ENCODE data around the gene AXIN2. TPM values are rescaled to one million over a fixed set of nuclear protein-coding genes. Genes with fewer than 3 reads are reported as not detected.

The AXIN2 gene
- total RNA-seq, 1 donor: 8.0 TPM

GRCh38 chr17:65592125-65592965 lies 30.9 kb upstream of the AXIN2 start:
- no peak for DNase-seq (ENCODE audit: low read depth)
- H3K4me3 ChIP-seq (ENCODE audit: low read depth, low read length): no peak overlapping the region
- no peak for TF ChIP-seq CTCF (IDR thresholded peaks at IDR 0.05; ENCODE audit: insufficient read depth, low read length)

DNA sequence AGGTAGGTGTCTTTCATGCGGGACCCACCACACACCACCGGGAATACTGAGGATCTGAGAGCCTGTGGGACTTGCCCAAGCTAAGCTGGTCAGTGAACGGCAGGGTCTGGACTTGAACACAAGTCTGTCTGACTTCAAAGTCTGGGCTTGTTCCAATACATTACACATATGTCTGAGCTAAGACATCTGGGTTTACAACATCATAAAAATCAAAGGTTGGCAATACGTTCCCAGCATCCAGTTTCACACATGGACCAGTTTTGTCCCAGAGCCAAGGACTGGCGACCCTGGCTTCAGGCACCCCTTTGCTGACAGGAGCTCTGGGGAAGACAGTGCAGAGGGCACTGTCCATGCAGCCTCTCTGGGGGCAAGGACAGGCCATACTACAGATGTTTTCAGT lies 27.9 kb upstream of the AXIN2 start:
- H3K4me3 ChIP-seq (ENCODE audit: low read depth, low read length): no peak overlapping the region
- DNase-seq (ENCODE audit: low read depth): peak; percentile 68
- TF ChIP-seq CTCF (IDR thresholded peaks at IDR 0.05; ENCODE audit: insufficient read depth, low read length): no peak

DNA sequence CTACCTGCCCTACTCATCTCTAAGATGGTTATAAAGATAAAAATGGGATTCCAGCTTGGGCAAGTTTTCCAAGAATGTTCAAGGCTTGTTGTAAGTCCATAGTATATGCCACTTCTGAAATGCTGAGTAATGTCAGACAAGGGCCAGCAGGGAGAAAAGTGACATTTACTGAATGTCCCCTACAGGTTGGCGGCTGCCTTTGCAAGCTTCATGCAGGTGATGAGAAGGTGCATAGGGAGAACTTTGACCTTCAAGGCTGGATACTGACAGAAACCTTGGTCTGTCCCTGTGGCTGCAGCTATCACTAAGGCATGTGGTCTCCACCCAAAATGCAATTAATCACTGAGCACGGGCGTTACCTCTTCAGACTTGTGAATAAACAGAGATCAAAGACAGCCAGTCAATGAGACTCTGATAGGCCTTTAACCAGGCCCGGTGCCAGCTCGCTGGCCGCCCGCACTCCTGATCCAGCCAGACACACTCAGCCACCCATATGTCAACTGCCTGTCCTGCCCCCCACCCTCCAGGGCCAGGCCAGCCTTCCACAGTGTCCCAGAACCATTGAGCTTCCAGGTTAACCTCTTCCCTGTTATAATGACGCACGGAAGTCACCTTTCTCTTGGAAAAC lies 26.8 kb upstream of the AXIN2 start:
- DNase-seq (ENCODE audit: low read depth): peak; percentile 74
- TF ChIP-seq CTCF (IDR thresholded peaks at IDR 0.05; ENCODE audit: insufficient read depth, low read length): peak; percentile 17

DNA sequence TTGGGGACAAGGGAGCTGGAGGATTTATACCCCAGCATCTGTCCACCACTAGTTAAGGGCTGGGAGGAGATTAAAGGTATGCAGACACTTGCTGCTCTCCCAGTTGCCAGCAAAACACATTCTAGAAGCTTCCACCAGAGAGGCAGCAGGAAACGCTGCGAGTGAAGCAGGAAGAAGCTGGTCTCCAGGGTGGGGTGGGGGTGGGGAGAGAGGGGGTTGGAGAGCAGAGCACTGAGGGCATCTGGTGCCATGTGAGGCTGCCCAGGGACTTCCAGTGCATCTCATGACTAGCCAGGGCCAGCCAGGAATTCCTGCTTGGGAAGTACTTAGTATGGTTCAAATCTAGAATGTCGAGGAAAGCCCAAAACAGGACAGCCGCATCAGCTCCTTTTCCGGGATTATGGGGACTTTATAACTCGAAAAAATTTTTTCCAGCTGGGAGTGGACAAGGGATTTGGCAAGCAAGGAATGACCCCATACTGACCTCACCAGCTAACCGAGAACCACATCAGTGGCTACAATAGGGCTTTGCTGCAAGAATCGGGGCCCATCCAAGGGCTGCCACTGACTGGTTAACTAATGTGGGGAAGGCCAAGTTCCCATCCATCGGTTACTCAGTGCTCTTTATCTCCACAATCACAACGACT lies 26.2 kb upstream of the AXIN2 start:
- DNase-seq (ENCODE audit: low read depth): peak; percentile 83
- no peak overlapping the region for H3K4me3 ChIP-seq (ENCODE audit: low read depth, low read length)
- TF ChIP-seq CTCF (IDR thresholded peaks at IDR 0.05; ENCODE audit: insufficient read depth, low read length): no peak

More for the DNA sequence above, 26.8 kb upstream of the AXIN2 start:
- no peak overlapping the region for H3K4me3 ChIP-seq (ENCODE audit: low read depth, low read length)

GRCh38 chr17:65586899-65587298 lies 25.5 kb upstream of the AXIN2 start:
- H3K4me3 ChIP-seq (ENCODE audit: low read depth, low read length): no peak overlapping the region
- no peak for DNase-seq (ENCODE audit: low read depth)
- no peak for TF ChIP-seq CTCF (IDR thresholded peaks at IDR 0.05; ENCODE audit: insufficient read depth, low read length)

DNA sequence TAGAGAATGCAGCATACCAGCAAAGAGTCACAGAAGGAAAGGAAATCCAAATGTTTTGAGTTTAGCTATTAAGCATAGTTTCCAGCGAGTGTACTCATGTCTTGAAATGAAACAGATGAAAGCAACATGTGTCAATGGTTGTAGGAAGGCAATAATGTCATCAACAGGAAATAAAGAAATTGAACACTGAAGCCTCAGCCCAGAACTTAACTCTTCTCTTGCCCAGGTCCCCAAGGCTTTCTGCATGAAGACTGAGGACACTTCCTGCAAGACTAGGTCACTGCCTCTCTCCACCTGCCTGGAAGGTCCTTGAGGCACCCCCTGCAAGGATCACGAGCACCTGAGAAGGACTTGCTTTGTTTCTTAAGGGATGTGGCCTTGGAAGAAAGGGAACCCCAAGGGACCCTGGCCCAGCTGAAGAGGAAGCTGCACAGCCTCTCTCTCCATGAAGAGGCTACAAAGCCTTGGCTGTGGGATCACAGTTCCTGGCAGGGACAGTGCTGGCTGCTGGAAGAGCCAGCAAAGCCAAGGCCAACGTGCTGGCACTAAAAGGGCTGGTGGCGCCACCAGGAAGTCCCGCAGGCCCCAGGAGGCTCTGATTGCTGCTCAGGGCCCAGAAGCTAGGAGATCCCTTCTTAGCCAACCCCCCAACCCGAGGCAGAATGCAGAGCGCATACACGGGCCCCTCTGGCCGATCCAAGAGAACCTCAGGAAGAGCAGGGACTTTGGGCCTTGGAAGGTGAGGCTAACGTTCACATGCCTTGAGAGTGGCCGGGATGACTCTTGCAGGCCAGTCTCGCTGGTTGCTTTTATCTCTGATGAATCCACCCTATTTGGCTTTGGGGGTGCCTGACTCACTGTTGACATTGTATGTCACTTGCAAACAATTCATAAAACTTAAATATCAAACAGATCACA lies 23.4 kb upstream of the AXIN2 start:
- H3K4me3 ChIP-seq (ENCODE audit: low read depth, low read length): no peak overlapping the region
- DNase-seq (ENCODE audit: low read depth): peak; percentile 22
- TF ChIP-seq CTCF (IDR thresholded peaks at IDR 0.05; ENCODE audit: insufficient read depth, low read length): no peak

All from fibroblast of the aortic adventitia (primary cell).